OCI-LY7 (cell line): ENCODE measurements around the gene IQSEC1. TPM values are rescaled to one million over a fixed set of nuclear protein-coding genes. Genes with fewer than 3 reads are reported as not detected.
A peak's percentile ranks its signal among the peaks of the same experiment; 100 is the strongest.

Experiments used
- BruUV-seq: library from RNA; stranded (reverse); fragments of 400-500 nt; replicated peaks from 2 replicates; lab custom pipeline; 2021; lab: Mats Ljungman, UMichigan
- CTCF ChIA-PET: fragments of 300-600 bp; sonication (Branson Sonifier 250); formaldehyde crosslinking; loops from one replicate; lab custom pipeline; 2022; ENCODE audit warnings: antibody characterized with exemption; ENCODE audit not compliant: unreplicated experiment; lab: Charles Lee
- POLR2A ChIA-PET: fragments of 300-600 bp; sonication (Branson Sonifier 250); formaldehyde crosslinking; loops from one replicate; lab custom pipeline; 2022; ENCODE audit warnings: antibody characterized with exemption; lab: Charles Lee
- DNase-seq: peaks from one replicate; pipeline ENCODE4 v3.0.0-alpha.2; 2015; ENCODE audit warnings: low spot score
- H2AFZ ChIP-seq: fragments of 200-600 bp; sonication (generic), shearing (Covaris generic); 2 replicates; pipeline ENCODE4 v1.6.1; 2014; ENCODE audit warnings: mild to moderate bottlenecking, antibody characterized with exemption, low read length, moderate library complexity
- H3K27ac ChIP-seq: fragments of 200-600 bp; sonication (generic); 2 replicates; pipeline ENCODE4 v1.5.1; 2014; ENCODE audit warnings: mixed run types, low read depth, mild to moderate bottlenecking, moderate library complexity, low read length, inconsistent platforms; ENCODE audit not compliant: poor library complexity, severe bottlenecking
- H3K36me3 ChIP-seq: fragments of 200-600 bp; sonication (generic); 2 replicates; pipeline ENCODE4 v1.6.1; 2014; ENCODE audit warnings: mild to moderate bottlenecking, antibody characterized with exemption, low read length, moderate library complexity, mixed read lengths; ENCODE audit not compliant: insufficient read depth
- H3K4me1 ChIP-seq: fragments of 200-600 bp; sonication (generic); 2 replicates; pipeline ENCODE4 v1.5.1; 2014; ENCODE audit warnings: mild to moderate bottlenecking, low read length; ENCODE audit not compliant: insufficient read depth, poor library complexity, severe bottlenecking
- H3K4me2 ChIP-seq: fragments of 200-600 bp; sonication (generic); 2 replicates; pipeline ENCODE4 v1.6.1; 2014; ENCODE audit warnings: mild to moderate bottlenecking, low read length
- H3K4me3 ChIP-seq: fragments of 200-600 bp; sonication (generic); 2 replicates; pipeline ENCODE4 v1.5.1; 2014; ENCODE audit warnings: mild to moderate bottlenecking, low read depth, low read length; ENCODE audit not compliant: poor library complexity, severe bottlenecking
- H3K79me2 ChIP-seq: fragments of 200-600 bp; sonication (generic); 2 replicates; pipeline ENCODE4 v1.6.1; 2016; ENCODE audit warnings: low read depth, mild to moderate bottlenecking, low read length, moderate library complexity, mixed read lengths; ENCODE audit not compliant: insufficient read depth
- H3K9me2 ChIP-seq: fragments of 200-600 bp; sonication (generic); 2 replicates; pipeline ENCODE4 v1.6.1; 2016; ENCODE audit warnings: mild to moderate bottlenecking, low read length, mixed read lengths; ENCODE audit not compliant: insufficient read depth
- H3K9me3 ChIP-seq: fragments of 200-600 bp; sonication (generic); 2 replicates; pipeline ENCODE4 v1.6.1; 2014; ENCODE audit warnings: mild to moderate bottlenecking, mixed run types, low read length, mixed read lengths
- H4K20me1 ChIP-seq: fragments of 200-600 bp; sonication (generic); 2 replicates; pipeline ENCODE4 v1.6.1; 2014; ENCODE audit warnings: mild to moderate bottlenecking, antibody characterized with exemption, low read length, moderate library complexity, mixed read lengths; ENCODE audit not compliant: insufficient read depth
- EZH2phosphoT487 ChIP-seq: fragments of 200-600 bp; sonication (generic); IDR thresholded peaks from 2 replicates; pipeline ENCODE4 v1.6.1; 2018; ENCODE audit warnings: low read depth, borderline replicate concordance, mild to moderate bottlenecking, mixed run types, antibody characterized with exemption, low read length, moderate library complexity, mixed read lengths
- intact Hi-C: fragments of 100-400 bp; cut with micrococcal nuclease; formaldehyde crosslinking; loops from one replicate; pipeline ENCODE4 v1.10.0; 2022; ENCODE audit not compliant: unreplicated experiment
- total RNA-seq, 2 experiments: library from RNA; depleted of rRNA in 1 of 2; stranded (reverse); fragments of >200 nt in 1 of 2; shearing (Covaris generic) in 1 of 2; gene quantifications; 2 replicates each; pipeline ENCODE4 v1.2.3, GENCODE V29; 2014 to 2022
- TF ChIP-seq, protein P1 (sequence below): fragments of 200-600 bp; sonication (generic); conservative IDR thresholded peaks from 2 replicates; pipeline ENCODE4 v1.5.1; 2014; ENCODE audit warnings: mild to moderate bottlenecking, antibody characterized with exemption, low read length, moderate library complexity, mixed read lengths

IQSEC1 gene
- total RNA-seq, 2 experiments from 2014 or later, result 25.2 to 70.1 TPM

GRCh38 chr3:12938258-12938711 is 134.9 kb downstream of the IQSEC1 start:
- no peaks in the 10 kb centered on the region for H3K4me1 ChIP-seq
- H2AFZ ChIP-seq, result no peak overlapping the region
- no peaks in the 10 kb centered on the region for H3K9me3 ChIP-seq
- H3K4me3 ChIP-seq, result no peak overlapping the region
- no peak for DNase-seq
- H3K36me3 ChIP-seq, result peaks cover 44% of the 10 kb centered on the region
- POLR2A ChIA-PET, result no interaction called here
- CTCF ChIA-PET, result no interaction called here
- intact Hi-C loops, result no loop called here
- no peak overlapping the region for H3K4me2 ChIP-seq
- no peaks in the 10 kb centered on the region for H3K9me2 ChIP-seq
- no peaks in the 10 kb centered on the region for H3K79me2 ChIP-seq
- BruUV-seq, result no TSS peak
- no peak overlapping the region for H3K27ac ChIP-seq
- TF ChIP-seq EZH2phosphoT487, result no peak
- TF ChIP-seq, protein P1, sequence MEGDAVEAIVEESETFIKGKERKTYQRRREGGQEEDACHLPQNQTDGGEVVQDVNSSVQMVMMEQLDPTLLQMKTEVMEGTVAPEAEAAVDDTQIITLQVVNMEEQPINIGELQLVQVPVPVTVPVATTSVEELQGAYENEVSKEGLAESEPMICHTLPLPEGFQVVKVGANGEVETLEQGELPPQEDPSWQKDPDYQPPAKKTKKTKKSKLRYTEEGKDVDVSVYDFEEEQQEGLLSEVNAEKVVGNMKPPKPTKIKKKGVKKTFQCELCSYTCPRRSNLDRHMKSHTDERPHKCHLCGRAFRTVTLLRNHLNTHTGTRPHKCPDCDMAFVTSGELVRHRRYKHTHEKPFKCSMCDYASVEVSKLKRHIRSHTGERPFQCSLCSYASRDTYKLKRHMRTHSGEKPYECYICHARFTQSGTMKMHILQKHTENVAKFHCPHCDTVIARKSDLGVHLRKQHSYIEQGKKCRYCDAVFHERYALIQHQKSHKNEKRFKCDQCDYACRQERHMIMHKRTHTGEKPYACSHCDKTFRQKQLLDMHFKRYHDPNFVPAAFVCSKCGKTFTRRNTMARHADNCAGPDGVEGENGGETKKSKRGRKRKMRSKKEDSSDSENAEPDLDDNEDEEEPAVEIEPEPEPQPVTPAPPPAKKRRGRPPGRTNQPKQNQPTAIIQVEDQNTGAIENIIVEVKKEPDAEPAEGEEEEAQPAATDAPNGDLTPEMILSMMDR, result no peak
- no peaks in the 10 kb centered on the region for H4K20me1 ChIP-seq

DNA sequence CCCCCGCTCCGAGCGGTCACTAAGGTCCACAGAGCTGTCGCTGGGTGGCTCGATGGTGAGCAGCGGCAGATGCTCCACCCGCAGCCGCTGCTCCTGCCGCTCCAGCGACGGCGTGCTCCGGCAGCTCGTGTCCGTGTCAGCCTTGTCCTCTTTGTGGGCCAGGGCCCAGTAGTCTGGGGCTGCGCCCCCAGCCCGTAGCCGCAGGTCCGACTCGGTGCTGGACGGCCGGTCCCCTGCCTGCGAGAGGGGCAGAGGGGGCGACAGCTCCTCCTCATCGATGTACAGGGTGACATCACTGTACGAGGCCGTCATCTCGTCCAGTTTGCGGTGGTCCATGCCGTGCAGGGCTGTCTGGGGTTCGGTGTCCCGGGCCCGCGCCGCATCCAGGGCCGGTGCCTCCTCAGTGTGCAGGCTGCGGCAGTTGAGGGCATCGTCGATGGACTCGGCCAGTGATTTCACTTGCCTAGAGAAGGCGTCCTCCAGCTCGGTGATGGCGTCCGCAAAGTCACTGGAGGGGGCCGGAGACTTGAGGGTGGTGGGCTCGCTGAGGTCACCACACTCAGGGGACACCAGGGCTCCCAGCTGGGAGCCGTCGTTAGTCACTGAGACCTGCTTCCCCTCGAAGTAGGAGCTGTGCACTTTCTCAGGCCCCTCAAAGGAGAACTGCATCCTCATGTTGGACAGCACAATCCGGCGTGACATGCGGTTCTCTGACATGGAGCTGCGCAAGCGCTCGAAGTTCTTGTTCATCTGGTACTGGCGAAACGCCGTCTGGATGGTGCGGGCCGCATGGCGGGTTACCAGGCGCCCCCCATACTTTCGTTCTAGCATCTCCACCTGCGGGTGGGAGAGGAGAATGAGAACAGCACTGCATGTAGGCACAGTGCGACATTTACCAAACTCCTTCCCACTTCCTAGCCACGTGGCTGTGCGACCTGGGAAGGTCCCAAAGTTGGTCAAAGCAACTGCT is 137.1 kb downstream of the IQSEC1 start:
- Histone ChIP-seq H3K79me2 (no peaks in the 10 kb centered on the region), H3K9me3 (no peaks in the 10 kb centered on the region), H3K36me3 (peaks cover 47% of the 10 kb centered on the region), H3K4me1 (no peaks in the 10 kb centered on the region), H3K9me2 (no peaks in the 10 kb centered on the region), H3K4me3 (no peak overlapping the region), H4K20me1 (no peaks in the 10 kb centered on the region), H3K4me2 (no peak overlapping the region), H3K27ac (no peak overlapping the region), H2AFZ (no peak overlapping the region)
- intact Hi-C loops, result no loop called here
- CTCF ChIA-PET, result no interaction called here
- BruUV-seq, result TSS peak; percentile 68
- POLR2A ChIA-PET, result interaction anchor here (0.7 kb wide), 1 partner anchor 47 kb away, joined by 3 read pairs; no protein-coding TSS in a partner anchor
- TF ChIP-seq, protein P1, result no peak
- no peak for TF ChIP-seq EZH2phosphoT487
- no peak for DNase-seq
